Stomach (tissue), 9 donors: ENCODE measurements around the gene POLR3B. TPM values are rescaled to one million over a fixed set of nuclear protein-coding genes. Genes with fewer than 3 reads are reported as not detected.
"Not testable (repeated sequence)": the region's sequence is repeated elsewhere in the genome, so short reads cannot be mapped to it uniquely, and the experiment has no call there.

ENCODE experiments used
- DNase-seq, 2 donors: peaks; one replicate each; pipeline versions ENCODE4 v3.0.0 to v3.0.0-alpha.2; 2013 to 2019
- H3K27ac ChIP-seq, 5 donors: fragments of 200-600 bp in 4 of 5; sonication (generic) in 4 of 5; one replicate each; pipeline ENCODE4 v1.5.1; 2013 to 2019; ENCODE audit warnings: mild to moderate bottlenecking in 1 of 5, moderate library complexity in 1 of 5
- H3K27me3 ChIP-seq, 3 donors: fragments of 200-600 bp; sonication (generic); one replicate each; pipeline ENCODE4 v1.5.1; 2017 to 2019; ENCODE audit warnings: mixed run types in 1 of 3
- H3K36me3 ChIP-seq, 4 donors: fragments of 200-600 bp; sonication (generic); 1 replicate in 3 of 4; 2 replicates in 1 of 4; pipeline ENCODE4 v1.5.1; 2016 to 2019
- H3K4me1 ChIP-seq, 4 donors: fragments of 200-600 bp; sonication (generic); one replicate each; pipeline ENCODE4 v1.5.1; 2016 to 2019
- H3K4me3 ChIP-seq, 4 donors: fragments of 200-600 bp; sonication (generic) in 3 of 4; one replicate each; pipeline ENCODE4 v1.5.1; 2016 to 2019; ENCODE audit warnings: mild to moderate bottlenecking in 1 of 4
- H3K9me3 ChIP-seq, 4 donors: fragments of 200-600 bp; sonication (generic); one replicate each; pipeline ENCODE4 v1.5.1; 2016 to 2019
- EP300 ChIP-seq: sonication (generic); formaldehyde crosslinking; IDR thresholded peaks from one replicate; pipeline ENCODE4 v1.6.1; 2017; ENCODE audit warnings: antibody characterized with exemption
- POLR2A ChIP-seq, 4 donors: fragments of 450-650 bp; IDR thresholded peaks; one replicate each; pipeline ENCODE4 v1.6.1; 2016; ENCODE audit warnings: antibody characterized with exemption in 4 of 4, control low read depth in 2 of 4, mild to moderate bottlenecking in 1 of 4, moderate library complexity in 1 of 4
- POLR2AphosphoS5 ChIP-seq, 3 donors: sonication (generic); formaldehyde crosslinking; IDR thresholded peaks; one replicate each; pipeline ENCODE4 v1.6.1; 2016; ENCODE audit warnings: antibody characterized with exemption in 3 of 3
- WGBS, 5 donors: extraction: QIAGEN DNeasy Blood & Tissue Kit in 3 of 5; methylation state at CpG; one replicate each; pipeline versions ENCODE4 v1.1.5 to v1.1.7; 2013 to 2018; 5-methylcytosine and 5-hydroxymethylcytosine counted together
- intact Hi-C: fragments of 100-400 bp; cut with DNase I; formaldehyde crosslinking; loops from one replicate; pipeline ENCODE4 v1.15.1; 2023; ENCODE audit warnings: low total_unique reads
- polyA plus RNA-seq, 3 donors: library from polyadenylated mRNA; stranded (reverse); fragments of 200-250 nt; gene quantifications; one replicate each; pipeline ENCODE4 v1.2.3, GENCODE V29; 2013
- total RNA-seq, 5 donors: library from RNA; depleted of rRNA; stranded (reverse); fragments of >200 nt; gene quantifications; one replicate each; pipeline versions ENCODE4 v1.1.0 to v1.2.3, GENCODE V29; 2014 to 2016
- TF ChIP-seq, protein P1 (sequence below), 7 experiments: fragments of 450-650 bp in 4 of 7; fragments of 200-600 bp in 3 of 7; sonication (generic) in 3 of 7; IDR thresholded peaks; one replicate each; pipeline ENCODE4 v1.5.1; 2016 to 2019; ENCODE audit warnings: antibody characterized with exemption in 7 of 7, control low read depth in 2 of 7, mild to moderate bottlenecking in 1 of 7
- donor health status: healthy with polysubstance abuse.
- donor health status: Bipolar disorder and iron deficiency.
- donor health status: healthy.

The POLR3B gene
- total and polyA plus RNA-seq, 8 donors, result 0.87 to 31.2 (median 5.0) TPM

DNA sequence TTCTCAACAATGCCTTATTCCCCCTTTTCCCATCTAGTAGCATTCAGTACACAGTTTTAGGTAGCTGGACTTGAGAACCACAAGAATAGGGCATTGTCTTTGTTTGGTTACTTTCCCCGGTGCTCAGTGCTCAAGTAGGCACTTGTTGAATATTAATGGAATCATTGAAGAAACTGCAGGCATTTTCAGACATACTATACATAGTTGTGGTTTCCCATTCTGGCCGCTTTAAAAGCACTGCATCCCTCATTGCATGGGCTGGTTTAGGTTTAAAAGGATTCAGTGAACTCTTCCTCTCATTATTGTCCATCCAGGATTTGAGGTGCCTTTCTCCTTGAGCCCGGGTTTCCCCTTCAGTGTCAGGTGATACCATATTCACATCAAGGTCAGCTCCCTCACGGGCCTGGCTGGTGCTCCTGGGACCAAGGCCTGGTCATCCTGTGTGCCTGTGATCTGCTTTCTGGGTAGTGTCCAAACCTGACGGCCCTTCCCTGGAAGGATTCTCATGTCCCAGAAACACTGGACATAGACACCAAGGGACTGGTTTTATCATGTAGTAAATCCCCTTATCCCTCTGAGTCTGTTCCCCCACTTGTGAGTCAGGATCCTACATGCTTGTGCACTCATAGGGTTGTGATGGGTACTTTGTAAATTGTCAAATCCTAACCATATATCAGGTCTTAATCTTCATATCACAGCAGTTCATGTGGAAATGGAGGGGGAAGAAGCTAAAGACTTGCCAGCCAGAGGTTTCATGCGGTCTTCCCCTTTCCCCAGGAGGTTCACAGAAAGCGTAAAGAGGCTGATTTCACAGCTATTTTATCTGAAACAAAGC lies 47.7 kb upstream of the POLR3B start:
- Histone ChIP-seq H3K4me1 (peaks cover 14 to 68% (median 44%) of the 10 kb centered on the region in 4 donors), H3K4me3 (no peak overlapping the region), H3K9me3 (no peaks in the 10 kb centered on the region), H3K27me3 (no peaks in the 10 kb centered on the region), H3K36me3 (peaks cover 10 to 44% (median 28%) of the 10 kb centered on the region in 4 donors), H3K27ac (no peak overlapping the region)
- intact Hi-C loops, result no loop called here
- WGBS, 5 donors, result 69 to 79% (median 74%) methylated on average over 7 of the region's 7 CpGs
- no peak for TF ChIP-seq EP300
- TF ChIP-seq POLR2AphosphoS5 (IDR thresholded peaks at IDR 0.05), result no peak
- TF ChIP-seq, protein P1, sequence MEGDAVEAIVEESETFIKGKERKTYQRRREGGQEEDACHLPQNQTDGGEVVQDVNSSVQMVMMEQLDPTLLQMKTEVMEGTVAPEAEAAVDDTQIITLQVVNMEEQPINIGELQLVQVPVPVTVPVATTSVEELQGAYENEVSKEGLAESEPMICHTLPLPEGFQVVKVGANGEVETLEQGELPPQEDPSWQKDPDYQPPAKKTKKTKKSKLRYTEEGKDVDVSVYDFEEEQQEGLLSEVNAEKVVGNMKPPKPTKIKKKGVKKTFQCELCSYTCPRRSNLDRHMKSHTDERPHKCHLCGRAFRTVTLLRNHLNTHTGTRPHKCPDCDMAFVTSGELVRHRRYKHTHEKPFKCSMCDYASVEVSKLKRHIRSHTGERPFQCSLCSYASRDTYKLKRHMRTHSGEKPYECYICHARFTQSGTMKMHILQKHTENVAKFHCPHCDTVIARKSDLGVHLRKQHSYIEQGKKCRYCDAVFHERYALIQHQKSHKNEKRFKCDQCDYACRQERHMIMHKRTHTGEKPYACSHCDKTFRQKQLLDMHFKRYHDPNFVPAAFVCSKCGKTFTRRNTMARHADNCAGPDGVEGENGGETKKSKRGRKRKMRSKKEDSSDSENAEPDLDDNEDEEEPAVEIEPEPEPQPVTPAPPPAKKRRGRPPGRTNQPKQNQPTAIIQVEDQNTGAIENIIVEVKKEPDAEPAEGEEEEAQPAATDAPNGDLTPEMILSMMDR (IDR thresholded peaks at IDR 0.05), result no peak
- TF ChIP-seq POLR2A (IDR thresholded peaks at IDR 0.05), result no peak
- DNase-seq, result no peak

DNA sequence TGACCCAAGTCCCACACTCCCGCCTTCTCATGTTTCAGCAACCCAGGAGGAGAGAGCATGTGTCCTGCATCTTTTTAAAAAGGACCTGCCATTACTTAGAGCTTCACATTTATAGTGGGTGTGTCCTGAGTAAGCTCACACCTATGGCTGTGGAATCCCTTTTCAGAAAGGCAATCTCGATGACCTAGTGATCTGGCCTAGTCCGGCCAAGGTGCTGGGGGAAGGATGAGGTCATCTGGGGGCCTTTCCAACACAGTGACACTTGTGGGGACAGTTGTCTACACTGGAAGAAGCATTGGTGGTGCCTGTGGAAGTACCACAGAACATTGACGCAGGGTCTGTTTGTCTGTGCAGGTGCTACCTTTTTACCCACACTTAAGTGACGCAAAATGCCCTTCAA lies 46.9 kb upstream of the POLR3B start:
- H3K27ac ChIP-seq, result no peak overlapping the region
- TF ChIP-seq POLR2AphosphoS5 (IDR thresholded peaks at IDR 0.05) (no peak), EP300 (no peak), POLR2A (IDR thresholded peaks at IDR 0.05) (no peak)
- TF ChIP-seq, protein P1 (IDR thresholded peaks at IDR 0.05), result no peak
- WGBS, 5 donors, result 78 to 90% (median 79%) methylated on average over 4 to 5 of the region's 5 CpGs

DNA sequence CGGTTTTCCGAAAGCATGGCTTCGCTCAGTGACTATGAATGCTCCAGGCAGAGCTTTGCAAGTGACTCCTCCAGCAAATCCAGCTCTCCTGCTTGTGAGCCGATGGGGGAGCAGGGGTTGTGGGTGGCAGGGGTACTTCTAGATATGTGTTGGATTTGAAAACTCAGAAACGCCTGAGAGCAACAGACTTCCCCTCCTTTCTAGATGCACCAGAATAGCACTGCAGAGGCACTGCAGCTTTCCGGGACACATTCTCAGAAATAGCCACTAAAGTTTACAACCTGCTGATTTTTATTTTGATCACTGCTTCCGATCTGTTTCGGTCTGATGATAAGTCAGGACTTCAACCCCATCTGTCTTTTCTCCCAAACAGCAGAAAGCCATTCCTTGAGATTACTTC lies 46.4 kb upstream of the POLR3B start:
- intact Hi-C loops, result no loop called here
- H3K27ac ChIP-seq, result no peak overlapping the region
- DNase-seq, result no peak
- WGBS, 5 donors, result 70 to 81% (median 70%) methylated on average over 8 of the region's 8 CpGs
- no peak overlapping the region for H3K4me3 ChIP-seq
- no peaks in the 10 kb centered on the region for H3K27me3 ChIP-seq
- no peaks in the 10 kb centered on the region for H3K9me3 ChIP-seq
- peaks cover 13 to 56% (median 40%) of the 10 kb centered on the region in 4 donors for H3K36me3 ChIP-seq
- peaks cover 5 to 59% (median 39%) of the 10 kb centered on the region in 4 donors for H3K4me1 ChIP-seq
- TF ChIP-seq POLR2AphosphoS5 (IDR thresholded peaks at IDR 0.05), result no peak
- TF ChIP-seq EP300, result no peak
- TF ChIP-seq POLR2A (IDR thresholded peaks at IDR 0.05), result no peak
- TF ChIP-seq, protein P1 (IDR thresholded peaks at IDR 0.05), result no peak

More for the DNA sequence above, 46.9 kb upstream of the POLR3B start:
- Histone ChIP-seq H3K4me1 (peaks cover 10 to 64% (median 43%) of the 10 kb centered on the region in 4 donors), H3K9me3 (no peaks in the 10 kb centered on the region), H3K36me3 (peaks cover 13 to 52% (median 36%) of the 10 kb centered on the region in 4 donors), H3K4me3 (no peak overlapping the region), H3K27me3 (no peaks in the 10 kb centered on the region)
- intact Hi-C loops, result no loop called here
- no peak for DNase-seq

DNA sequence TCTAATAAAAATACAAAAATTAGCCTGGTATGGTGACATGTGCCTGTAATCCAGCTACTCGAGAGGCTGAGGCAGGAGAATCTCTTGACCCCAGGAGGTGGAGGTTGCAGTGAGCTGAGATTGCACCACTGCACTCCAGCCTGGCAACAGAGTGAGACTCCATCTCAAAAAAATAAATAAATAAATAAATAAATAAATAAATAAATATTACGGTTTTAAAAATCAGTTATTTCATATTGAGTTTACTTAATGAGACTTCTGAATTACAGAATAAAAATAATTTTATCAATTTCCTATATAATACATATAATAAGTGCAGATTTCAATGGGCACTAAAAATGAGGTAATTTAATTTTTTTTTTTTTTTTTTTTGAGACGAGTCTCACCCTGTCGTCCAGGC lies 44.1 kb upstream of the POLR3B start:
- H3K27ac ChIP-seq, H3K27me3 ChIP-seq, H3K4me3 ChIP-seq, DNase-seq, H3K9me3 ChIP-seq, intact Hi-C loops: not testable (repeated sequence)
- WGBS, 5 donors, result 62 to 90% (median 73%) methylated on average over 4 of the region's 4 CpGs
- Histone ChIP-seq H3K4me1 (peaks cover 0 to 37% (median 25%) of the 10 kb centered on the region in 4 donors), H3K36me3 (peaks cover 18 to 70% (median 62%) of the 10 kb centered on the region in 4 donors)

DNA sequence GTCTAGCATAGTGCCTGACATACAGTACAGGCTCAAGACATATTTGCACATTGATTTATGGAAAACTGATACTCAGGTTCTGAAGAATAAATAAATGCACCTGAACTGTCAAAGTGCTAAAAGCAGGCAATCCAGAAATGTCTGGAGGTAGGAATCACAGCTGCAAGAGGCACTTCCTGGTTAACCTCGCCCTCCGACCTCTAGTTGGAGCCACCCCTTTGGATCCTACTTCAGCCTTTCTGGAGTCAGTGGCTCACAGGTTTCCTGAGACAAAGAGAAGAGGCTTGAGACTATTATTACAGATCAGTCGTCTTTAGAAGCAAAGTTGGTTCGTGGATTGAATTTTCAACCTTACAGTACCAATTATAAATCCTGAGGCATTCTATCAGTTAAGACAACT lies 42.0 kb upstream of the POLR3B start:
- TF ChIP-seq POLR2A (IDR thresholded peaks at IDR 0.05) (no peak), EP300 (no peak), POLR2AphosphoS5 (IDR thresholded peaks at IDR 0.05) (no peak)
- TF ChIP-seq, protein P1 (IDR thresholded peaks at IDR 0.05), result no peak
- intact Hi-C loops, result no loop called here
- Histone ChIP-seq H3K36me3 (peaks cover 31 to 90% (median 80%) of the 10 kb centered on the region in 4 donors), H3K27me3 (no peaks in the 10 kb centered on the region), H3K9me3 (no peaks in the 10 kb centered on the region), H3K4me3 (no peak overlapping the region), H3K4me1 (peaks cover 0 to 16% (median 14%) of the 10 kb centered on the region in 4 donors), H3K27ac (no peak overlapping the region)
- 77 to 91% (median 84%) methylated on average over 4 of the region's 4 CpGs for WGBS, 5 donors
- DNase-seq, result no peak
